Heart left ventricle (tissue), 16 donors: ENCODE measurements around the gene NPFFR1. TPM values are rescaled to one million over a fixed set of nuclear protein-coding genes. Genes with fewer than 3 reads are reported as not detected.

ENCODE experiments used
- ATAC-seq, 4 donors: fragments of 200-7000 bp; cut with Tn5 transposase; one replicate each; pipeline ENCODE4 v1.9.1; 2020 to 2022; ENCODE audit warnings: moderate library complexity in 4 of 4, mild to moderate bottlenecking in 3 of 4, moderate number of reproducible peaks in 1 of 4
- DNase-seq, 5 donors: peaks; one replicate each; pipeline ENCODE4 v3.0.0-alpha.2; 2020
- H3K27ac ChIP-seq, 12 donors: fragments of 200-600 bp; sonication (generic) in 4 of 12; one replicate each; pipeline versions ENCODE4 v1.5.0 to v1.8.0; 2016 to 2022; ENCODE audit warnings: mild to moderate bottlenecking in 2 of 12
- H3K27me3 ChIP-seq, 9 donors: fragments of 200-600 bp; sonication (generic) in 2 of 9; one replicate each; pipeline versions ENCODE4 v1.5.1 to v1.8.0; 2016 to 2022; ENCODE audit warnings: mild to moderate bottlenecking in 3 of 9
- H3K36me3 ChIP-seq, 9 donors: fragments of 200-600 bp; sonication (generic) in 2 of 9; one replicate each; pipeline versions ENCODE4 v1.5.0 to v1.8.0; 2018 to 2022; ENCODE audit warnings: mild to moderate bottlenecking in 2 of 9
- H3K4me1 ChIP-seq, 12 donors: fragments of 200-600 bp; sonication (generic) in 4 of 12; one replicate each; pipeline versions ENCODE4 v1.5.0 to v1.8.0; 2016 to 2022; ENCODE audit warnings: mild to moderate bottlenecking in 3 of 12
- H3K4me3 ChIP-seq, 12 donors: fragments of 200-600 bp; sonication (generic) in 4 of 12; one replicate each; pipeline versions ENCODE4 v1.5.0 to v1.8.0; 2017 to 2022; ENCODE audit warnings: mild to moderate bottlenecking in 9 of 12, moderate library complexity in 4 of 12
- H3K9me3 ChIP-seq, 12 donors: fragments of 200-600 bp; sonication (generic) in 4 of 12; one replicate each; pipeline versions ENCODE4 v1.5.0 to v1.8.0; 2016 to 2022; ENCODE audit warnings: mild to moderate bottlenecking in 1 of 12
- CTCF ChIP-seq, 12 donors: fragments of 200-600 bp; sonication (generic) in 4 of 12; IDR thresholded peaks; one replicate each; pipeline versions ENCODE4 v1.5.0 to v1.8.0; 2018 to 2022; ENCODE audit warnings: antibody characterized with exemption in 12 of 12, mild to moderate bottlenecking in 5 of 12
- POLR2A ChIP-seq, 2 donors: fragments of 450-650 bp; IDR thresholded peaks; one replicate each; pipeline ENCODE4 v1.6.1; 2017; ENCODE audit warnings: antibody characterized with exemption in 2 of 2, mild to moderate bottlenecking in 2 of 2, moderate library complexity in 2 of 2
- WGBS, 4 donors: extraction: QIAGEN DNeasy Blood & Tissue Kit in 2 of 4; methylation state at CpG; one replicate each; pipeline versions ENCODE4 v1.1.5 to v1.1.7; 2013 to 2018; 5-methylcytosine and 5-hydroxymethylcytosine counted together
- intact Hi-C, 10 donors: fragments of 100-400 bp; cut with DNase I; formaldehyde crosslinking; loops; one replicate each; pipeline versions ENCODE4 v1.11.1 to v1.14.2; 2022
- polyA plus RNA-seq, 2 donors: library from polyadenylated mRNA; stranded (reverse); fragments of 200-250 nt; gene quantifications; one replicate each; pipeline ENCODE4 v1.2.3, GENCODE V29; 2013
- total RNA-seq, 9 donors: library from RNA; depleted of rRNA in 2 of 9; stranded (reverse); fragments of >200 nt in 2 of 9; fragmentation: NEBNext Ultra II Directional in 3 of 9; extraction: Animal tissue kit (Norgen Biotek cat#: 25700) in 3 of 9; gene quantifications; one replicate each; pipeline versions ENCODE4 v1.1.0 to v1.2.4, GENCODE V29; 2016 to 2023
- donor health status: ischemic (EF 13 %, LVEDD 7.1; RV severe dilation, severe dysfunction).
- donor health status: healthy with polysubstance abuse.
- donor health status: DM: no; HTN: yes; CAD: no.
- donor health status: DM: no; HTN: no; CAD: no.
- donor health status: ischemic (EF 25% LVEDD 6.9; RV normal size, moderate dysfunction).
- donor health status: ischemic (EF 25% LVEDD 5.7; RV mildly dilated, moderate dysfunction).
- donor health status: healthy.
- donor health status: DM: yes; HTN: yes; CAD: no.
- donor health status: ischemic (EF 35%, LVEDD 5.7; RV mildly dilated, moderate dysfunction).
- donor health status: nonischemic (EF 11% LVEDD 7.7; RV severe dilation, severe dysfunction).
- donor health status: DM: yes; HTN: yes; CAD: no.
- donor health status: PGD.
- donor health status: ischemic (EF 29% LVEDD 5.4; RV normal size, mild dysfunction).
- donor health status: nonischemic (EF 23%, LVEDD 6.1; RV moderate dilation, normal function).

NPFFR1 gene
- total and polyA plus RNA-seq, 11 donors: 0.52 TPM; not detected in 10

- peaks cover 0 to 23% (median 5%) of the 10 kb centered on the region in 12 donors for H3K4me1 ChIP-seq
- ATAC-seq (peak; percentile 37 to 71 (median 66)), DNase-seq (peak in 3 of 5 donors; percentile 27 to 58 (median 34))
- H3K27me3 ChIP-seq: no peaks in the 10 kb centered on the region
- 73 to 79% (median 76%) methylated on average over 17 of the region's 17 CpGs for WGBS, 4 donors
- H3K27ac ChIP-seq: no peak overlapping the region
- TF ChIP-seq CTCF (IDR thresholded peaks at IDR 0.05) (no peak), POLR2A (IDR thresholded peaks at IDR 0.05) (no peak)
- intact Hi-C loops: loop anchor here in 7 of 10 donors (2.0 to 10.0 kb wide), 7 partner anchors 45 to 93 kb away; no protein-coding TSS in a partner anchor
- H3K36me3 ChIP-seq: no peaks in the 10 kb centered on the region
- H3K9me3 ChIP-seq: peaks cover 0 to 4% (median 0%) of the 10 kb centered on the region in 12 donors
- no peak overlapping the region for H3K4me3 ChIP-seq
Measured at GRCh38 chr10:70271996-70272924, 11.5 kb downstream of the NPFFR1 start.

GRCh38 chr10:70270952-70271351 is 12.9 kb downstream of the NPFFR1 start:
- Histone ChIP-seq H3K36me3 (no peaks in the 10 kb centered on the region), H3K27ac (no peak overlapping the region), H3K9me3 (peaks cover 0 to 4% (median 0%) of the 10 kb centered on the region in 12 donors), H3K27me3 (no peaks in the 10 kb centered on the region), H3K4me1 (peaks cover 0 to 30% (median 5%) of the 10 kb centered on the region in 12 donors), H3K4me3 (no peak overlapping the region)
- TF ChIP-seq POLR2A (IDR thresholded peaks at IDR 0.05): no peak
- TF ChIP-seq CTCF (IDR thresholded peaks at IDR 0.05): no peak
- 80 to 92% (median 91%) methylated on average over 2 of the region's 2 CpGs for WGBS, 4 donors
- ATAC-seq: no peak
- DNase-seq: no peak
- intact Hi-C loops: loop anchor here in 6 of 10 donors (5.0 to 10.0 kb wide), 6 partner anchors 44 to 91 kb away; no protein-coding TSS in a partner anchor

- Histone ChIP-seq H3K4me1 (peaks cover 0 to 26% (median 2%) of the 10 kb centered on the region in 12 donors), H3K9me3 (no peaks in the 10 kb centered on the region), H3K27ac (no peak overlapping the region), H3K4me3 (no peak overlapping the region), H3K27me3 (peaks cover 0 to 6% (median 0%) of the 10 kb centered on the region in 9 donors), H3K36me3 (no peaks in the 10 kb centered on the region)
- no peak for DNase-seq
- TF ChIP-seq CTCF (IDR thresholded peaks at IDR 0.05) (no peak), POLR2A (IDR thresholded peaks at IDR 0.05) (no peak)
- ATAC-seq: no peak
- intact Hi-C loops: loop anchor here in 8 of 10 donors (5.0 to 10.0 kb wide), 6 partner anchors 42 to 93 kb away; no protein-coding TSS in a partner anchor
- WGBS, 4 donors: 97 to 100% (median 98%) methylated on average over 3 of the region's 3 CpGs
Measured at GRCh38 chr10:70269741-70270140, 14.1 kb downstream of the NPFFR1 start.

GRCh38 chr10:70268376-70268775 is 15.4 kb downstream of the NPFFR1 start:
- Histone ChIP-seq H3K36me3 (no peaks in the 10 kb centered on the region), H3K4me3 (no peak overlapping the region), H3K27me3 (peaks cover 0 to 6% (median 0%) of the 10 kb centered on the region in 9 donors), H3K4me1 (peaks cover 0 to 21% (median 0%) of the 10 kb centered on the region in 12 donors), H3K27ac (no peak overlapping the region), H3K9me3 (no peaks in the 10 kb centered on the region)
- DNase-seq (no peak), ATAC-seq (no peak)
- no peak for TF ChIP-seq POLR2A (IDR thresholded peaks at IDR 0.05)
- TF ChIP-seq CTCF (IDR thresholded peaks at IDR 0.05): no peak
- intact Hi-C loops: loop anchor here in 2 of 10 donors (5.0 kb wide), 1 partner anchor 94 kb away; no protein-coding TSS in a partner anchor
- WGBS, 4 donors: 82 to 88% (median 86%) methylated on average over 4 of the region's 4 CpGs
